DND-41 (cell line): ENCODE data around the gene NEGR1.

Source experiments
- ATAC-seq: fragments of 200-7000 bp; cut with Tn5 transposase; 3 replicates; pipeline ENCODE4 v1.9.1; 2021; ENCODE audit warnings: low read depth; ENCODE audit not compliant: insufficient read depth
- DNase-seq: peaks from one replicate; pipeline ENCODE4 v3.0.0-alpha.2; 2020
- H2AFZ ChIP-seq: 2 replicates; pipeline ENCODE4 v1.6.0; 2012; ENCODE audit warnings: low read depth, low read length
- H3K27ac ChIP-seq: 2 replicates; pipeline ENCODE4 v1.5.1; 2012; ENCODE audit warnings: low read length, inconsistent platforms
- H3K27me3 ChIP-seq: fragments of 200-600 bp; sonication (generic); 2 replicates; pipeline ENCODE4 v1.6.0; 2012; ENCODE audit warnings: low read length, mild to moderate bottlenecking, inconsistent platforms; ENCODE audit not compliant: insufficient read depth, poor library complexity
- H3K36me3 ChIP-seq: 2 replicates; pipeline ENCODE4 v1.5.1; 2012; ENCODE audit warnings: low read length, inconsistent platforms; ENCODE audit not compliant: insufficient read depth
- H3K4me1 ChIP-seq: 2 replicates; pipeline ENCODE4 v1.5.1; 2012; ENCODE audit warnings: mild to moderate bottlenecking, low read length; ENCODE audit not compliant: insufficient read depth
- H3K4me2 ChIP-seq: 2 replicates; pipeline ENCODE4 v1.6.0; 2012; ENCODE audit warnings: mild to moderate bottlenecking, moderate library complexity, low read length, inconsistent platforms; ENCODE audit not compliant: insufficient read depth
- H3K4me3 ChIP-seq, 2 experiments: fragments of 200-600 bp in 1 of 2; shearing (Covaris generic) in 1 of 2; 2 replicates each; pipeline ENCODE4 v1.5.1; 2012 to 2016; ENCODE audit warnings: inconsistent platforms in 2 of 2, low read length in 2 of 2, mild to moderate bottlenecking in 2 of 2, low read depth in 1 of 2, moderate library complexity in 1 of 2
- H3K79me2 ChIP-seq: 2 replicates; pipeline ENCODE4 v1.6.0; 2012; ENCODE audit warnings: low read length, inconsistent platforms; ENCODE audit not compliant: insufficient read depth
- H3K9ac ChIP-seq: 2 replicates; pipeline ENCODE4 v1.6.0; 2012; ENCODE audit warnings: low read depth, mild to moderate bottlenecking, inconsistent platforms, low read length, moderate library complexity
- H3K9me3 ChIP-seq: 2 replicates; pipeline ENCODE4 v1.5.1; 2012; ENCODE audit warnings: low read length, moderate library complexity, mild to moderate bottlenecking, inconsistent platforms; ENCODE audit not compliant: insufficient read depth, severe bottlenecking
- H4K20me1 ChIP-seq: 2 replicates; pipeline ENCODE4 v1.6.0; 2012; ENCODE audit warnings: low read length; ENCODE audit not compliant: insufficient read depth
- EZH2 ChIP-seq: IDR thresholded peaks from 3 replicates; pipeline ENCODE4 v1.6.1; 2012; ENCODE audit warnings: borderline replicate concordance, low read depth, mild to moderate bottlenecking, moderate library complexity, low read length, inconsistent platforms; ENCODE audit not compliant: severe bottlenecking
- TF ChIP-seq, protein P1 (sequence below): IDR thresholded peaks from 2 replicates; pipeline ENCODE4 v1.5.1; 2012; ENCODE audit warnings: borderline replicate concordance, low read length, moderate library complexity, mild to moderate bottlenecking; ENCODE audit not compliant: poor library complexity, severe bottlenecking; ENCODE audit errors: extremely low read depth

The NEGR1 gene

GRCh38 chr1:71770121-71770520 lies 512.2 kb downstream of the NEGR1 start:
- H3K4me1 ChIP-seq, result peaks cover 36% of the 10 kb centered on the region
- peak overlapping the region; percentile 35; the same call in 1 of the 2 replicates for H3K4me2 ChIP-seq
- no peak for DNase-seq
- no peaks in the 10 kb centered on the region for H3K27me3 ChIP-seq
- H3K4me3 ChIP-seq, result no peak overlapping the region
- H3K27ac ChIP-seq, result peak overlapping the region; percentile 67
- H4K20me1 ChIP-seq, result no peaks in the 10 kb centered on the region
- H3K9ac ChIP-seq, result no peak overlapping the region; the same call in 1 of the 2 replicates
- no peaks in the 10 kb centered on the region for H3K9me3 ChIP-seq
- no peaks in the 10 kb centered on the region for H3K79me2 ChIP-seq
- H3K36me3 ChIP-seq, result no peaks in the 10 kb centered on the region
- TF ChIP-seq EZH2, result no peak
- TF ChIP-seq, protein P1, sequence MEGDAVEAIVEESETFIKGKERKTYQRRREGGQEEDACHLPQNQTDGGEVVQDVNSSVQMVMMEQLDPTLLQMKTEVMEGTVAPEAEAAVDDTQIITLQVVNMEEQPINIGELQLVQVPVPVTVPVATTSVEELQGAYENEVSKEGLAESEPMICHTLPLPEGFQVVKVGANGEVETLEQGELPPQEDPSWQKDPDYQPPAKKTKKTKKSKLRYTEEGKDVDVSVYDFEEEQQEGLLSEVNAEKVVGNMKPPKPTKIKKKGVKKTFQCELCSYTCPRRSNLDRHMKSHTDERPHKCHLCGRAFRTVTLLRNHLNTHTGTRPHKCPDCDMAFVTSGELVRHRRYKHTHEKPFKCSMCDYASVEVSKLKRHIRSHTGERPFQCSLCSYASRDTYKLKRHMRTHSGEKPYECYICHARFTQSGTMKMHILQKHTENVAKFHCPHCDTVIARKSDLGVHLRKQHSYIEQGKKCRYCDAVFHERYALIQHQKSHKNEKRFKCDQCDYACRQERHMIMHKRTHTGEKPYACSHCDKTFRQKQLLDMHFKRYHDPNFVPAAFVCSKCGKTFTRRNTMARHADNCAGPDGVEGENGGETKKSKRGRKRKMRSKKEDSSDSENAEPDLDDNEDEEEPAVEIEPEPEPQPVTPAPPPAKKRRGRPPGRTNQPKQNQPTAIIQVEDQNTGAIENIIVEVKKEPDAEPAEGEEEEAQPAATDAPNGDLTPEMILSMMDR, result no peak
- no peak overlapping the region for H2AFZ ChIP-seq
- ATAC-seq, result peak; percentile 90

- no peaks in the 10 kb centered on the region for H3K27me3 ChIP-seq
- TF ChIP-seq EZH2, result no peak
- TF ChIP-seq, protein P1, result no peak
- ATAC-seq (no peak), DNase-seq (no peak)
- H3K79me2 ChIP-seq, result no peaks in the 10 kb centered on the region
- no peaks in the 10 kb centered on the region for H3K9me3 ChIP-seq
- H3K4me1 ChIP-seq, result peaks cover 17% of the 10 kb centered on the region
- H3K4me2 ChIP-seq, result no peak overlapping the region
- H3K36me3 ChIP-seq, result no peaks in the 10 kb centered on the region
- H3K27ac ChIP-seq, result no peak overlapping the region
- no peak overlapping the region for H2AFZ ChIP-seq
- no peaks in the 10 kb centered on the region for H4K20me1 ChIP-seq
- H3K4me3 ChIP-seq, result no peak overlapping the region
- no peak overlapping the region for H3K9ac ChIP-seq
Observed at GRCh38 chr1:71766748-71767147, 515.6 kb downstream of the NEGR1 start.

DNA sequence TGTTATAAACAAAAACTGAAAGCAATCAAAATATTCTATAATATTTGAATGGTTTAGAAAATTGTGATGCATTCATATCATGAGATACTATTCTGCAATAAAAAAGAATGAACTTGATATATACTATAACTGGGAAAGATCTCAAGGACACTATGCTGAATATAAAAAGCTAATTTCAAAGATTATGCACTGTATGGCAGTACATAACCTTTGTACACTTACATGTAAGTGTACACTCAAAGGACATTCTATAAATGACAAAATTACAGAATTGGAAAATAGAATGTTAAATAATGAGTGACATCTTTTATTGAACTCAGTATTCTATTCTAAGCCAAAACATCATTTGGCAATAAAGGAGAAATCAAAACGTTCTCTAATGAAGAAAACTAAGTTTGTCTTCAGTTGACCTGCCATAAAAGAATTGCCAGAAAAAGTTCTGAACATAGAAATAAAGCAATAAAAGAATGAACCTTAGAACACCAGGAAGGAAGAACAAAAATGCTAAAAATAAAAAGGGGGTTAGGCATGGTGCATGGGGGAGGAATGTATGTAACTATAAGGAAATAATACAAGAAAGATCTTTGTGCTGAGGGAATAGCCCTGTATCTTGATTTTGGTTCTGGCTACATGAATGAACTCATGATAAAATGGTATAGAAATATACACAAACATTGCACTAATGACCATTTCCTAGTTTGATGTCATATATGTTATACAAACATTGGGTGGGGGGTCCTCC lies 519.7 kb downstream of the NEGR1 start:
- H3K4me1 ChIP-seq, result no peaks in the 10 kb centered on the region

GRCh38 chr1:71755441-71755840 lies 526.9 kb downstream of the NEGR1 start:
- no peak for TF ChIP-seq EZH2
- TF ChIP-seq, protein P1, result no peak
- ATAC-seq (no peak), DNase-seq (no peak)
- Histone ChIP-seq H4K20me1 (no peaks in the 10 kb centered on the region), H3K4me1 (peaks cover 27% of the 10 kb centered on the region), H3K4me2 (no peak overlapping the region), H3K36me3 (no peaks in the 10 kb centered on the region), H3K9ac (no peak overlapping the region), H3K9me3 (no peaks in the 10 kb centered on the region), H3K27ac (peak overlapping the region; percentile 19; the same call in 1 of the 2 replicates), H3K4me3 (no peak overlapping the region), H3K27me3 (no peaks in the 10 kb centered on the region), H2AFZ (0 out of 2 replicates have a peak overlapping the region, but pooled peaks have one; percentile 32), H3K79me2 (no peaks in the 10 kb centered on the region)

More for the DNA sequence above, 519.7 kb downstream of the NEGR1 start:
- Histone ChIP-seq H3K79me2 (no peaks in the 10 kb centered on the region), H3K27me3 (no peaks in the 10 kb centered on the region), H3K4me3 (no peak overlapping the region), H3K9me3 (no peaks in the 10 kb centered on the region), H3K27ac (no peak overlapping the region), H4K20me1 (no peaks in the 10 kb centered on the region), H2AFZ (no peak overlapping the region), H3K9ac (no peak overlapping the region), H3K4me2 (no peak overlapping the region), H3K36me3 (no peaks in the 10 kb centered on the region)
- no peak for ATAC-seq
- DNase-seq, result no peak
- no peak for TF ChIP-seq EZH2
